Psoas muscle (tissue), 8 donors: Measurements from ENCODE around the gene SRGAP3. TPM values are rescaled to one million over a fixed set of nuclear protein-coding genes. Genes with fewer than 3 reads are reported as not detected.

ENCODE experiments used
- ATAC-seq, 4 donors: fragments of 200-7000 bp; cut with Tn5 transposase; one replicate each; pipeline ENCODE4 v1.9.1; 2020; ENCODE audit warnings: moderate library complexity in 3 of 4, mild to moderate bottlenecking in 2 of 4
- DNase-seq, 2 donors: peaks; one replicate each; pipeline ENCODE4 v3.0.0-alpha.2; 2020
- H3K27ac ChIP-seq: fragments of 200-600 bp; one replicate; pipeline ENCODE4 v1.8.0; 2022
- H3K27me3 ChIP-seq, 3 donors: fragments of 200-600 bp in 1 of 3; one replicate each; pipeline versions ENCODE4 v1.6.1 to v1.8.0; 2013 to 2022; ENCODE audit warnings: low read length in 2 of 3, mild to moderate bottlenecking in 2 of 3, moderate library complexity in 1 of 3; ENCODE audit not compliant: insufficient read depth in 3 of 3
- H3K36me3 ChIP-seq, 2 donors: fragments of 200-600 bp in 1 of 2; one replicate each; pipeline versions ENCODE4 v1.6.1 to v1.8.0; 2013 to 2022; ENCODE audit warnings: low read depth in 1 of 2, mild to moderate bottlenecking in 1 of 2, moderate library complexity in 1 of 2; ENCODE audit not compliant: insufficient read depth in 1 of 2
- H3K4me1 ChIP-seq: fragments of 200-600 bp; one replicate; pipeline ENCODE4 v1.8.0; 2022
- H3K4me3 ChIP-seq: fragments of 200-600 bp; one replicate; pipeline ENCODE4 v1.8.0; 2022; ENCODE audit warnings: mild to moderate bottlenecking
- H3K9me3 ChIP-seq: fragments of 200-600 bp; one replicate; pipeline ENCODE4 v1.8.0; 2022
- WGBS, 3 donors: extraction: QIAGEN DNeasy Blood & Tissue Kit; methylation state at CpG; one replicate each; pipeline versions ENCODE4 v1.1.6 to v1.1.7; 2013; 5-methylcytosine and 5-hydroxymethylcytosine counted together
- intact Hi-C, 2 donors: fragments of 100-400 bp; cut with DNase I; formaldehyde crosslinking; loops; one replicate each; pipeline versions ENCODE4 v1.11.0 to v1.14.2; 2022
- polyA plus RNA-seq, 3 donors: library from polyadenylated mRNA; stranded (reverse); fragments of 200-250 nt; gene quantifications; one replicate each; pipeline ENCODE4 v1.2.3, GENCODE V29; 2013
- total RNA-seq, 4 donors: library from RNA; stranded (reverse); fragmentation: NEBNext Ultra II Directional in 2 of 4; extraction: Animal tissue kit (Norgen Biotek cat#: 25700) in 2 of 4; gene quantifications; one replicate each; pipeline versions ENCODE4 v1.2.1 to v1.2.4, GENCODE V29; 2021 to 2023
- TF ChIP-seq, protein P1 (sequence below): fragments of 200-600 bp; IDR thresholded peaks from one replicate; pipeline ENCODE4 v1.8.0; 2022; ENCODE audit warnings: antibody characterized with exemption
- donor health status: healthy with polysubstance abuse.
- donor health status: DM: no; HTN: no; CAD: no; lungs with moderate emphysema.
- donor health status: Bipolar disorder and iron deficiency.
- donor health status: healthy.
- donor health status: DM: yes; HTN: yes; CAD: no.
- donor health status: DM: no; HTN: no; CAD: no.
- donor health status: DM: no; HTN: no; CAD: no.
- donor health status: DM: yes; HTN: yes; CAD: no.

Gene SRGAP3
- total and polyA plus RNA-seq, 7 donors, result 0.77 to 7.6 (median 1.9) TPM

GRCh38 chr3:9007928-9008327 lies 241.5 kb downstream of the SRGAP3 start:
- no peaks in the 10 kb centered on the region for H3K27me3 ChIP-seq
- 83 to 87% (median 84%) methylated on average over 2 of the region's 2 CpGs for WGBS, 3 donors
- H3K4me1 ChIP-seq, result no peaks in the 10 kb centered on the region
- no peaks in the 10 kb centered on the region for H3K9me3 ChIP-seq
- peaks cover 0 to 4% of the 10 kb centered on the region in 2 donors for H3K36me3 ChIP-seq
- no peak overlapping the region for H3K27ac ChIP-seq
- H3K4me3 ChIP-seq, result no peak overlapping the region
- DNase-seq (no peak), ATAC-seq (no peak)
- intact Hi-C loops, result no loop called here
- TF ChIP-seq, protein P1, sequence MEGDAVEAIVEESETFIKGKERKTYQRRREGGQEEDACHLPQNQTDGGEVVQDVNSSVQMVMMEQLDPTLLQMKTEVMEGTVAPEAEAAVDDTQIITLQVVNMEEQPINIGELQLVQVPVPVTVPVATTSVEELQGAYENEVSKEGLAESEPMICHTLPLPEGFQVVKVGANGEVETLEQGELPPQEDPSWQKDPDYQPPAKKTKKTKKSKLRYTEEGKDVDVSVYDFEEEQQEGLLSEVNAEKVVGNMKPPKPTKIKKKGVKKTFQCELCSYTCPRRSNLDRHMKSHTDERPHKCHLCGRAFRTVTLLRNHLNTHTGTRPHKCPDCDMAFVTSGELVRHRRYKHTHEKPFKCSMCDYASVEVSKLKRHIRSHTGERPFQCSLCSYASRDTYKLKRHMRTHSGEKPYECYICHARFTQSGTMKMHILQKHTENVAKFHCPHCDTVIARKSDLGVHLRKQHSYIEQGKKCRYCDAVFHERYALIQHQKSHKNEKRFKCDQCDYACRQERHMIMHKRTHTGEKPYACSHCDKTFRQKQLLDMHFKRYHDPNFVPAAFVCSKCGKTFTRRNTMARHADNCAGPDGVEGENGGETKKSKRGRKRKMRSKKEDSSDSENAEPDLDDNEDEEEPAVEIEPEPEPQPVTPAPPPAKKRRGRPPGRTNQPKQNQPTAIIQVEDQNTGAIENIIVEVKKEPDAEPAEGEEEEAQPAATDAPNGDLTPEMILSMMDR, result no peak

DNA sequence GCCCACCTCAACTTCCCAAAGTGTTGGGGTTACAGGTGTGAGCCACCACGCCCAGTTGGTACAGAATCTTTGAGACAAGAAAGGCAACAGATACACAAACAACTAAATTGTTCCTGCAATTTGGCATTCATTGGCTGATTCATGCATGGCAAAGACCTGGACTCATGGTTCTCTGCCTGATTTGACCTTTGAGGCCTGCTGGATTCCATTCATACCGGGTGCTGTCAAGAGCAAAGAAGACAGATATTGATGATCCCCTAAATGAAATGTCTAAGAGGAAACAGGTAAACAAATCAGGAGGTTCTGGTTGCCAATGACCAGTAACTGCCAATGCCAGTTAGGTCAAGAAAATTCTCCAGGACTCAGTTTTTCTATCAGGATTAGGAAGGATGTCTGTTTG lies 242.2 kb downstream of the SRGAP3 start:
- no peaks in the 10 kb centered on the region for H3K4me1 ChIP-seq
- ATAC-seq, result no peak
- TF ChIP-seq, protein P1, result no peak
- H3K27me3 ChIP-seq, result no peaks in the 10 kb centered on the region
- H3K27ac ChIP-seq, result no peak overlapping the region
- intact Hi-C loops, result no loop called here
- no peaks in the 10 kb centered on the region for H3K9me3 ChIP-seq
- WGBS, 3 donors, result 87 to 88% (median 87%) methylated on average over 2 of the region's 2 CpGs
- H3K36me3 ChIP-seq, result no peaks in the 10 kb centered on the region
- no peak overlapping the region for H3K4me3 ChIP-seq
- no peak for DNase-seq

DNA sequence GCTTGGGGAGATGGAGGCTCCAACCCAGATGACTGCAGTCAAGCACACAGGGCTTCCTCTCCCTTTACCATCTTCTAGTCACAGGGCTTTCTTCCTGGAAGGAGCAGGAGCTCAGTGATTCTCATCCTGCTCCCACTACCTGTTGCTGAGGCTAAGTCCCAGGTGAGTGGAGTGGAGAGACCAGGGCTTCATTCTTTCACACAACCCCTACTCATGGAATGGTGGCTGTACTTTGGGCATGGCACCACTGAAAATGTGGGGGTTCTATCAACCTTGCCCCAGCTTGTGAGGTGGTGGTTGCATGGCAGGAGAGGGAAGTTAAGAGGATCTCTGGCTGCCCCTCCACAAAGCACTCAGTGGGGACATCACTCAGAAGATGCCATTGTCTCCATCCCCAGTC lies 249.4 kb downstream of the SRGAP3 start:
- intact Hi-C loops, result no loop called here
- no peak for ATAC-seq
- no peak for DNase-seq
- Histone ChIP-seq H3K36me3 (no peaks in the 10 kb centered on the region), H3K4me3 (no peak overlapping the region), H3K9me3 (no peaks in the 10 kb centered on the region), H3K27ac (no peak overlapping the region), H3K27me3 (no peaks in the 10 kb centered on the region), H3K4me1 (peaks cover 12% of the 10 kb centered on the region)
- TF ChIP-seq, protein P1, result no peak

GRCh38 chr3:8997151-8997550 lies 252.3 kb downstream of the SRGAP3 start:
- DNase-seq (no peak), ATAC-seq (no peak)
- H3K27ac ChIP-seq, result no peak overlapping the region
- H3K9me3 ChIP-seq, result no peaks in the 10 kb centered on the region
- TF ChIP-seq, protein P1, result no peak
- peaks cover 12% of the 10 kb centered on the region for H3K4me1 ChIP-seq
- H3K36me3 ChIP-seq, result no peaks in the 10 kb centered on the region
- no peaks in the 10 kb centered on the region for H3K27me3 ChIP-seq
- WGBS, 3 donors, result 54 to 63% (median 62%) methylated on average over 3 of the region's 3 CpGs
- no peak overlapping the region for H3K4me3 ChIP-seq
- intact Hi-C loops, result no loop called here

- Histone ChIP-seq H3K9me3 (no peaks in the 10 kb centered on the region), H3K27ac (no peak overlapping the region), H3K4me3 (no peak overlapping the region), H3K4me1 (peaks cover 12% of the 10 kb centered on the region), H3K27me3 (no peaks in the 10 kb centered on the region), H3K36me3 (no peaks in the 10 kb centered on the region)
- WGBS, 3 donors, result 9 to 13% (median 12%) methylated on average over 12 of the region's 12 CpGs
- DNase-seq (peak in 1 of 2 donors; percentile 67), ATAC-seq (peak; percentile 79 to 92 (median 83))
- TF ChIP-seq, protein P1, result peak; percentile 23
- intact Hi-C loops, result no loop called here
Measured at GRCh38 chr3:8996681-8997121, 252.7 kb downstream of the SRGAP3 start.
